Retinal pigment epithelial cell (primary cell): ENCODE results near the gene PPARA.

Experiments used
- DNase-seq: peaks from one replicate; pipeline ENCODE4 v3.0.0-alpha.2; 2010; ENCODE audit warnings: low read depth
- H3K4me3 ChIP-seq: 2 replicates; pipeline ENCODE4 v1.5.1; 2011; ENCODE audit warnings: mild to moderate bottlenecking, low read length, control low read depth, moderate library complexity
- TF ChIP-seq, protein P1 (sequence below): conservative IDR thresholded peaks from 2 replicates; pipeline ENCODE4 v1.5.1; 2011; ENCODE audit warnings: low read depth, low read length, control low read depth, inconsistent platforms

The PPARA gene

DNA sequence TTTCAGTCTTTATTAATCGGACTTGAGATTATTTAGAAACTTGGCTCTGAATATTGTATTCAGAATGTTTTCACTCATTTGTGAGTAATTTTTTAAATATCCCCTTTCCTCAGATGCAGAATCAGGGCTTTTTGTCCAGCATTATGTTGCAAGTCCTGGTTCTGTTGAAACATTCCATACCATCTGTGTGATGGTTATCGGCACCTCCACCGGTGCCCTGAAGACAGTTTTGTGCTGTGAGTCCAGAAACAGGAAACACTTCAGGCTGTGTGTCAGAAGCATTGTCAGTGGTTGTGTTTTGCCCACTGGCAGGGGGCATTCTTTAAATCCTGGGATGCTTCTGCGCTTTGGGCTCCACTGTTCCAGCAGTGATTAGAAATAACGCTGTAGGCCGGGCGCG lies 79.4 kb downstream of the PPARA start:
- DNase-seq = no peak

DNA sequence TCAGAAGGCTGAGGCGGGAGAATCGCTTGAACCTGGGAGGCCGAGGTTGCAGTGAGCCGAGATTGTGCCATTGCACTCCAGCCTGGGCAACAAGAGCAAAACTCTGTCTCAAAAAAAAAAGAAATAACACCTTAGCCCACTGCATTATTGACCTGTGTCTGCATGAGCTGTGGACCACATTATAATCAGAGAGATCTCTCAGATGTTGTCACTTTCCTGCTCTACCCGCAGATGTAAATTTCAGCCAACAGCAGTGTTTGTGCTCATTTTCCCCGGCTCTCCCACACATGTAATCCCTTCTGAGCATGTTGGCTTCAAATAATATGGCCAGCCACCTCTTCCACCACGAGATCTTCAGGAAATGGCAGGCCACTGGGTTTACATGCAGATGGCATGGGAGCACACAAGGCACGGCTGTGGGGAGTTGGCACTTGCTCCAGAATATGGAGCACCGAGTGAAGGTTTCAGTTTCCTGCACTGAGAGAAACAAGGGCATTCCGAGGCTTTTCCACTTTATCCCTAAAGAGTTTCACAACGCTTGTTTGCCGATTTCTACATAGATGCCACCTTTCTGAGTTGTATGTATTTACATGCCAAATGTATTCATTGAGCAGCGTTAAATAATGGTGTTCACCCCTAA lies 80.1 kb downstream of the PPARA start:
- no peak for DNase-seq

More for the DNA sequence above, 79.4 kb downstream of the PPARA start:
- no peak overlapping the region for H3K4me3 ChIP-seq
- TF ChIP-seq, protein P1, sequence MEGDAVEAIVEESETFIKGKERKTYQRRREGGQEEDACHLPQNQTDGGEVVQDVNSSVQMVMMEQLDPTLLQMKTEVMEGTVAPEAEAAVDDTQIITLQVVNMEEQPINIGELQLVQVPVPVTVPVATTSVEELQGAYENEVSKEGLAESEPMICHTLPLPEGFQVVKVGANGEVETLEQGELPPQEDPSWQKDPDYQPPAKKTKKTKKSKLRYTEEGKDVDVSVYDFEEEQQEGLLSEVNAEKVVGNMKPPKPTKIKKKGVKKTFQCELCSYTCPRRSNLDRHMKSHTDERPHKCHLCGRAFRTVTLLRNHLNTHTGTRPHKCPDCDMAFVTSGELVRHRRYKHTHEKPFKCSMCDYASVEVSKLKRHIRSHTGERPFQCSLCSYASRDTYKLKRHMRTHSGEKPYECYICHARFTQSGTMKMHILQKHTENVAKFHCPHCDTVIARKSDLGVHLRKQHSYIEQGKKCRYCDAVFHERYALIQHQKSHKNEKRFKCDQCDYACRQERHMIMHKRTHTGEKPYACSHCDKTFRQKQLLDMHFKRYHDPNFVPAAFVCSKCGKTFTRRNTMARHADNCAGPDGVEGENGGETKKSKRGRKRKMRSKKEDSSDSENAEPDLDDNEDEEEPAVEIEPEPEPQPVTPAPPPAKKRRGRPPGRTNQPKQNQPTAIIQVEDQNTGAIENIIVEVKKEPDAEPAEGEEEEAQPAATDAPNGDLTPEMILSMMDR = no peak

DNA sequence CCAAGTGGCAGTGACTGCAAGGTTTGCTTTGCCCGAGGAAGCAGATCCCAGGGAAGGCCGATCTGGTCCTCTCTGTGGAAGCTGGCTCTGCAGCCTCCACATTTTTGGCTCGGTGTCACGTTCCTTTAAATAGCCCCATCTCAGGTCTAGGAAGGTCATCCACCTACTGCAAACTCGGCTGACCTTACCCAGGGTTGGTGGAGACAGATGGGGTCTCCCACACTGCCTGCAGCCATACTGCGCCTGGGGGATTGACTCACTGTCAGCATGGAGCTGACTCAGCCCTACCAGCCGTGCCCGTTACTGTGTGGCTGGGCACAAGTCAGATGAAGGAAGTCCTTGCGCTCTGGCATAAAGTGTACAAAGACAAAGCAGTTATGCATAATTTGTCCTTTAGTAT lies 82.9 kb downstream of the PPARA start:
- TF ChIP-seq, protein P1 = no peak
- H3K4me3 ChIP-seq = no peak overlapping the region
- DNase-seq = peak; percentile 54

More for the DNA sequence above, 80.1 kb downstream of the PPARA start:
- TF ChIP-seq, protein P1 = no peak
- no peak overlapping the region for H3K4me3 ChIP-seq

DNA sequence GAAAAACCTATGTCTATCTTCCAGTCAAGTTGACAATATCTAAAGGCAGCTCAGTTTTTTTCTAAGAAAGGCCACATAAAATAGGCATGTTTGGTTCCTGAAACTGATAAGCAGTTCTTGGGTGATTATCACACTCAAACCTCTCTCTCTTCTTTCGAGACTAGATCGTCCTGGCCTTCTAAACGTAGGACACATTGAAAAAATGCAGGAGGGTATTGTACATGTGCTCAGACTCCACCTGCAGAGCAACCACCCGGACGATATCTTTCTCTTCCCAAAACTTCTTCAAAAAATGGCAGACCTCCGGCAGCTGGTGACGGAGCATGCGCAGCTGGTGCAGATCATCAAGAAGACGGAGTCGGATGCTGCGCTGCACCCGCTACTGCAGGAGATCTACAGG lies 84.6 kb downstream of the PPARA start:
- no peak overlapping the region for H3K4me3 ChIP-seq
- TF ChIP-seq, protein P1 = no peak
- no peak for DNase-seq

DNA sequence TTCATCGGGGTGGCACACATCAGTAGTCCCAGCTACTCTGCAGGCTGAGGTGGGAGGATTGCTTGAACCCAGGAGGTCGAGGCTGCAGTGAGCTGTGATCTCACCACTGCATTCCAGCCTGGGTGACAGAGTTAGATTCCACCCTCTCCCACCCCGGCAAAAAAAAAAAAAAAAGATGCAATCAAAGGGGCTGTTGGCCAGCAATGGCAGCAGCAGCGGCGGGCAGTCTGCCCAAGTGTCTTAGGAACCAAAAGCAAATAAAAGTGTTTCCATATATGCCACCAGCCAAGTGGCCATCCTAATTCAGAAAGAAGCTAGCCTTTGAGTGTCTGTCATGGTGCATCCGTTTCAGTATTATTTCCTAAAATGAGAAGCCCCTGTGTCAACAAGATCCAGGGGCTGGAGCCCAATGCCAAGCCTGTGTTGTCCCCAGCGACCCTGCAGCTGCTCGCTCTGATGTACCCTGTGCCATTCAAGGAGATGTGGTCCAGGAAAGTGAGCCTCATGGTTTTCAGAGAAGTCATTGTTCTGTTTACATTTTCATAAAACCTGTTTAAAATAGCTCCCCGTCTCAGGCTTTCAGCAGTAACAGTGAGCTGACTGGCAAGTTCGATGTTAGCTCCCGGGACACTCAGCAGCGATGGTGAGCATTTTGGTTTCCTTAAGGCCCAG lies 87.3 kb downstream of the PPARA start:
- H3K4me3 ChIP-seq = no peak overlapping the region
- DNase-seq = no peak
- TF ChIP-seq, protein P1 = no peak

DNA sequence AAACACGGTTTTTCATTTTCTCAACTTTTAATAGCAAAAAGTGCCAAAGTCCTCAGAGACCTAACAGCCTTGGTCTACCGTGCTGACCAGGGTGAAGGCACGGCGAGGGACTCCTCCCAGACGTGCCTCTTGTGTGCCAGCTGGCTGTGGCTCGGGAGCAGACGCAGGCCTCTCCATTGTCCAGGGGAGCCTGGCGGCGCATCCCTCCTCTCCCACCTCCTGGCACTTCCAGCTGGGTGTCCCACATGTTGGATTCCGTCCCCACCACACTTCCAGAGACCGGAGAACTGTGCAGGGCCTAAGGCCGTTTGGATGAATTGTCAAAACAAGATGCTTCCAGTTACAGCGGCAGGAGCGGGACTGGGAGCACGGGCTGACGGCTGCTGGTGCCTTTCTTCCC lies 88.2 kb downstream of the PPARA start:
- H3K4me3 ChIP-seq = no peak overlapping the region
- TF ChIP-seq, protein P1 = no peak
- no peak for DNase-seq
